GM12892 (cell line): ENCODE data around the gene COX6B2.

Source experiments
- POLR2A ChIP-seq: IDR thresholded peaks from 2 replicates; pipeline ENCODE4 v1.6.1; 2011; ENCODE audit warnings: low read depth, low read length, control low read depth
- POLR2AphosphoS5 ChIP-seq: IDR thresholded peaks from 2 replicates; pipeline ENCODE4 v1.6.1; 2011; ENCODE audit warnings: low read depth, low read length, control low read depth
- TAF1 ChIP-seq: IDR thresholded peaks from 2 replicates; pipeline ENCODE4 v1.6.1; 2011; ENCODE audit warnings: low read depth, mild to moderate bottlenecking, control low read depth, low read length, borderline replicate concordance

- TF ChIP-seq POLR2A = no peak
- no peak; the same call in none of the 2 replicates for TF ChIP-seq POLR2AphosphoS5
- no peak for TF ChIP-seq TAF1
Observed at GRCh38 chr19:55402509-55402908, 48.0 kb upstream of the COX6B2 start.
